ENCODE results near the gene DOC2B. TPM values are rescaled to one million over a fixed set of nuclear protein-coding genes. Genes with fewer than 3 reads are reported as not detected.

The DOC2B gene
- polyA plus RNA-seq, 1 donor (not counting 4 experiments of a cell fraction or from before 2014, with no cell fraction given): not detected

GRCh38 chr17:178292-179065 lies 3.0 kb downstream of the DOC2B start:
- Histone ChIP-seq H3K4me3 (ENCODE audit: control insufficient read depth in 2 of 3, extremely low read depth in 1 of 3, insufficient read depth in 2 of 3, low read depth in 1 of 3, low read length in 3 of 3) (no peak overlapping the region), H3K79me2 (ENCODE audit: control insufficient read depth, insufficient read depth, low read length) (no peaks in the 10 kb centered on the region), H4K20me1 (ENCODE audit: control insufficient read depth, extremely low read depth, insufficient read depth, low read length) (peaks cover 2% of the 10 kb centered on the region), H2AFZ (ENCODE audit: control insufficient read depth, low read length) (no peak overlapping the region), H3K9me1 (ENCODE audit: control insufficient read depth, extremely low read depth, insufficient read depth, low read length) (no peaks in the 10 kb centered on the region), H3K36me3 (ENCODE audit: control insufficient read depth in 2 of 2, extremely low read depth in 1 of 2, insufficient read depth in 2 of 2, low read length in 2 of 2) (no peaks in the 10 kb centered on the region), H3K4me1 (ENCODE audit: control insufficient read depth, extremely low read depth, insufficient read depth, low read length) (peaks cover 3% of the 10 kb centered on the region), H3K4me2 (ENCODE audit: control insufficient read depth, extremely low read depth, insufficient read depth, low read depth, low read length) (no peak overlapping the region), H3K27ac (ENCODE audit: control insufficient read depth, insufficient read depth, low read length) (no peak overlapping the region), H3K9ac (ENCODE audit: control insufficient read depth, extremely low read depth, insufficient read depth, low read length) (no peak overlapping the region), H3K27me3 (ENCODE audit: control insufficient read depth, extremely low read depth, insufficient read depth, low read length) (peaks cover 57% of the 10 kb centered on the region), H3K9me3 (ENCODE audit: control insufficient read depth, low read depth, low read length) (no peaks in the 10 kb centered on the region)
- dilution Hi-C loops (cut with MboI; ENCODE audit: extremely low pct_ligation_motif_present, low sequenced_read_pairs): no loop called here
- TF ChIP-seq, protein P1, sequence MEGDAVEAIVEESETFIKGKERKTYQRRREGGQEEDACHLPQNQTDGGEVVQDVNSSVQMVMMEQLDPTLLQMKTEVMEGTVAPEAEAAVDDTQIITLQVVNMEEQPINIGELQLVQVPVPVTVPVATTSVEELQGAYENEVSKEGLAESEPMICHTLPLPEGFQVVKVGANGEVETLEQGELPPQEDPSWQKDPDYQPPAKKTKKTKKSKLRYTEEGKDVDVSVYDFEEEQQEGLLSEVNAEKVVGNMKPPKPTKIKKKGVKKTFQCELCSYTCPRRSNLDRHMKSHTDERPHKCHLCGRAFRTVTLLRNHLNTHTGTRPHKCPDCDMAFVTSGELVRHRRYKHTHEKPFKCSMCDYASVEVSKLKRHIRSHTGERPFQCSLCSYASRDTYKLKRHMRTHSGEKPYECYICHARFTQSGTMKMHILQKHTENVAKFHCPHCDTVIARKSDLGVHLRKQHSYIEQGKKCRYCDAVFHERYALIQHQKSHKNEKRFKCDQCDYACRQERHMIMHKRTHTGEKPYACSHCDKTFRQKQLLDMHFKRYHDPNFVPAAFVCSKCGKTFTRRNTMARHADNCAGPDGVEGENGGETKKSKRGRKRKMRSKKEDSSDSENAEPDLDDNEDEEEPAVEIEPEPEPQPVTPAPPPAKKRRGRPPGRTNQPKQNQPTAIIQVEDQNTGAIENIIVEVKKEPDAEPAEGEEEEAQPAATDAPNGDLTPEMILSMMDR (optimal IDR thresholded peaks at IDR 0.05 in 1 of 3, IDR thresholded peaks at IDR 0.05 in 1 of 3, conservative IDR thresholded peaks at IDR 0.05 in 1 of 3; ENCODE audit: extremely low read depth in 1 of 3, insufficient read depth in 2 of 3, low read length in 3 of 3): no peak
- TF ChIP-seq EZH2 (IDR thresholded peaks at IDR 0.05; ENCODE audit: low read length): no peak
- no peak for DNase-seq (ENCODE audit: low read depth, low spot score)
- FAIRE-seq: no peak

DNA sequence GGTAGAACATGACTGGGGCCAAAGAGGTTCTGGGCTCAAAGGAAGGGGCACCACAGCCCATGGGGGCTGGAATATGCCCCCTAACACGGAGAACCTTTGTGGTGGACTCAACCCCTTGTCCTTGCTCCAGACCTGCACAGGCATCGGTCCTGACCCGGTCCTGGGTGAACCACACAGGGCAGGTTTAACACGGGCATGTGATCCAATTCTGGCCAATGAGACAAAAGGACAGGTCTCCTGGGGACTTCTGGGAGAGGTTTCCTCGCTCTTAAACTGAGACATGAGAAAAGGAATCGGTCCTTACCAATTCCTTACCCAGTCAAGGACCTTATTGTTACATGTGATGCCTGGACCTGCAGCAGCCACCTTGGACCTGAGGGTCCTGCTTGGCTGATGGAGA lies 3.7 kb downstream of the DOC2B start:
- dilution Hi-C loops (cut with MboI; ENCODE audit: extremely low pct_ligation_motif_present, low sequenced_read_pairs): no loop called here
- Histone ChIP-seq H3K4me3 (ENCODE audit: control insufficient read depth in 2 of 3, extremely low read depth in 1 of 3, insufficient read depth in 2 of 3, low read depth in 1 of 3, low read length in 3 of 3) (no peak overlapping the region), H3K79me2 (ENCODE audit: control insufficient read depth, insufficient read depth, low read length) (no peaks in the 10 kb centered on the region), H3K9me3 (ENCODE audit: control insufficient read depth, low read depth, low read length) (no peaks in the 10 kb centered on the region), H2AFZ (ENCODE audit: control insufficient read depth, low read length) (no peak overlapping the region), H3K9me1 (ENCODE audit: control insufficient read depth, extremely low read depth, insufficient read depth, low read length) (no peaks in the 10 kb centered on the region), H3K4me1 (ENCODE audit: control insufficient read depth, extremely low read depth, insufficient read depth, low read length) (peaks cover 3% of the 10 kb centered on the region), H3K27me3 (ENCODE audit: control insufficient read depth, extremely low read depth, insufficient read depth, low read length) (peaks cover 50% of the 10 kb centered on the region), H3K4me2 (ENCODE audit: control insufficient read depth, extremely low read depth, insufficient read depth, low read depth, low read length) (no peak overlapping the region), H3K36me3 (ENCODE audit: control insufficient read depth in 2 of 2, extremely low read depth in 1 of 2, insufficient read depth in 2 of 2, low read length in 2 of 2) (no peaks in the 10 kb centered on the region), H3K9ac (ENCODE audit: control insufficient read depth, extremely low read depth, insufficient read depth, low read length) (no peak overlapping the region), H4K20me1 (ENCODE audit: control insufficient read depth, extremely low read depth, insufficient read depth, low read length) (no peaks in the 10 kb centered on the region), H3K27ac (ENCODE audit: control insufficient read depth, insufficient read depth, low read length) (no peak overlapping the region)
- no peak for TF ChIP-seq EZH2 (IDR thresholded peaks at IDR 0.05; ENCODE audit: low read length)
- TF ChIP-seq, protein P1 (optimal IDR thresholded peaks at IDR 0.05 in 1 of 3, IDR thresholded peaks at IDR 0.05 in 1 of 3, conservative IDR thresholded peaks at IDR 0.05 in 1 of 3; ENCODE audit: extremely low read depth in 1 of 3, insufficient read depth in 2 of 3, low read length in 3 of 3): no peak
- FAIRE-seq (no peak), DNase-seq (ENCODE audit: low read depth, low spot score) (no peak)
